Measurements from ENCODE around the gene LAMA4.
A peak's percentile ranks its signal among the peaks of the same experiment; 100 is the strongest.

The LAMA4 gene

DNA sequence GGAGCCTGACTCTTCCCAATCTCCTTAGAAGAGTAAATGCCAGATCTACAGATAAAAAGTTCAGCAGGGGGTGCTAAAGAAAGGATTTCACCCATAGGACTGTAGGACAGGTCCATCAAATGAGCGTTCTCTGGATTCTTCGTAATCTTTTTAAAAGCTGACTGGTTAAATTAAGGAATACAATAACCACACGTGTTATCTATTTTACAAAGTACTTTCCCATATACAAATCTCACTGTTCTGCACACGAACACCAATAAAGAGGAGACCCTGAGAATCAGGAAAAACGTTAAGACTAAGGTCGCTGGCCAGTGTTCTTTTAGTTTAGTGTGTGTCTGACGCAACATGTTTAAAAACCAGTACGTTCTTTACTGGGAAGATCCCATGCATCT is 167.6 kb downstream of the LAMA4 start:
- TF ChIP-seq, protein P1, sequence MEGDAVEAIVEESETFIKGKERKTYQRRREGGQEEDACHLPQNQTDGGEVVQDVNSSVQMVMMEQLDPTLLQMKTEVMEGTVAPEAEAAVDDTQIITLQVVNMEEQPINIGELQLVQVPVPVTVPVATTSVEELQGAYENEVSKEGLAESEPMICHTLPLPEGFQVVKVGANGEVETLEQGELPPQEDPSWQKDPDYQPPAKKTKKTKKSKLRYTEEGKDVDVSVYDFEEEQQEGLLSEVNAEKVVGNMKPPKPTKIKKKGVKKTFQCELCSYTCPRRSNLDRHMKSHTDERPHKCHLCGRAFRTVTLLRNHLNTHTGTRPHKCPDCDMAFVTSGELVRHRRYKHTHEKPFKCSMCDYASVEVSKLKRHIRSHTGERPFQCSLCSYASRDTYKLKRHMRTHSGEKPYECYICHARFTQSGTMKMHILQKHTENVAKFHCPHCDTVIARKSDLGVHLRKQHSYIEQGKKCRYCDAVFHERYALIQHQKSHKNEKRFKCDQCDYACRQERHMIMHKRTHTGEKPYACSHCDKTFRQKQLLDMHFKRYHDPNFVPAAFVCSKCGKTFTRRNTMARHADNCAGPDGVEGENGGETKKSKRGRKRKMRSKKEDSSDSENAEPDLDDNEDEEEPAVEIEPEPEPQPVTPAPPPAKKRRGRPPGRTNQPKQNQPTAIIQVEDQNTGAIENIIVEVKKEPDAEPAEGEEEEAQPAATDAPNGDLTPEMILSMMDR (IDR thresholded peaks at IDR 0.05) = peak; percentile 41; the same call in 1 of the 2 replicates
- TF ChIP-seq ZFX (IDR thresholded peaks at IDR 0.05; ENCODE audit: borderline replicate concordance) = no peak
- peak overlapping the region; percentile 62 for H3K27ac ChIP-seq

- no peak for TF ChIP-seq ZFX (IDR thresholded peaks at IDR 0.05; ENCODE audit: borderline replicate concordance)
- TF ChIP-seq, protein P1 (IDR thresholded peaks at IDR 0.05) = no peak
- H3K27ac ChIP-seq = no peak overlapping the region
These were observed 168.9 kb downstream of the LAMA4 start for GRCh38 chr6:112085286-112086065.

DNA sequence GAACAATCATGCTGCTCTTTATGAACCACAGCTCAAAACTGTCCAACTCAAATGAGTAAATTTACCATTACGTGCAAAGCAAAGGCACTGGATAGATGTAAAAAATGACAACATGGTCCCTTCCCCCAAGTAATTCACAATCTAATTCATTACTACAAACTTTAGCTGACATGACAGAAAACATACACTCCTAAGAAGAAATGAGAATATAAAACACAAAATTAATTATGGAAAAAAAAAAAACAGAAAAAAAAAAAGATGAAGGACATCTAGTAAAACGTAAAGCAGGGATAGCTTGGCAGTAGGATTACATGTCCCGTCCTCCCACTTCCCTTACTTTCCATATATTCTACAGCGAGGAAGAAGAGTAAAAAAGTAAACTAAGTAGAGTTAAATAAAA is 172.8 kb downstream of the LAMA4 start:
- no peak for TF ChIP-seq ZFX (IDR thresholded peaks at IDR 0.05; ENCODE audit: borderline replicate concordance)
- TF ChIP-seq, protein P1 (IDR thresholded peaks at IDR 0.05) = no peak
- no peak overlapping the region for H3K27ac ChIP-seq

- TF ChIP-seq ZFX (IDR thresholded peaks at IDR 0.05; ENCODE audit: borderline replicate concordance) = no peak
- TF ChIP-seq, protein P1 (IDR thresholded peaks at IDR 0.05) = no peak
- H3K27ac ChIP-seq = no peak overlapping the region
These were observed 187.8 kb downstream of the LAMA4 start for GRCh38 chr6:112066606-112067005.

DNA sequence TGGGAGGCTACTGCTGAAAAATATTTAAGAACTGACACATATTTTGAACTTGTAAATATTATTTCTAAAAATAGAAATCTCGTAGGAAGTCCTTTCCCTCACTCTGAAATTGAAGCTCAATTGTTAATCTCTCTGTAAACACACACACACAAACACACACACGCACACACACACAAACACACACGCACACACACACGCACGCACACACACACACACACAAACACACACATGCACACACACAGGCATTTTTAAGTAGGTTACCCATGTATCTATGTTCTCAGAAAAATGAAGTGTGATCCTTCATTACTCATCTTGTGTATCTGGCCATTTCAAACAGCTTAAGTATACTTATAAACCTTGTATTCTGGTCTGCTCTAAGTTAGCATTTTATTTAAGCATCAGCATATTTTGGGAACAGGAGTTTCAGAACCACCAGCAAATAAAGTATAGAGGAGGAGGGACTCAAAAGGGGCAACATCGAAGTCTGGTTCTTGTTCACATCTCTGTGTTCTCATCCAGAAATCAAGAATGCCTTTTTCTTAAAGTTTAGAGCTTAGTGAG is 188.9 kb downstream of the LAMA4 start:
- TF ChIP-seq, protein P1 (IDR thresholded peaks at IDR 0.05) = no peak
- TF ChIP-seq ZFX (IDR thresholded peaks at IDR 0.05; ENCODE audit: borderline replicate concordance) = no peak
- H3K27ac ChIP-seq = no peak overlapping the region

DNA sequence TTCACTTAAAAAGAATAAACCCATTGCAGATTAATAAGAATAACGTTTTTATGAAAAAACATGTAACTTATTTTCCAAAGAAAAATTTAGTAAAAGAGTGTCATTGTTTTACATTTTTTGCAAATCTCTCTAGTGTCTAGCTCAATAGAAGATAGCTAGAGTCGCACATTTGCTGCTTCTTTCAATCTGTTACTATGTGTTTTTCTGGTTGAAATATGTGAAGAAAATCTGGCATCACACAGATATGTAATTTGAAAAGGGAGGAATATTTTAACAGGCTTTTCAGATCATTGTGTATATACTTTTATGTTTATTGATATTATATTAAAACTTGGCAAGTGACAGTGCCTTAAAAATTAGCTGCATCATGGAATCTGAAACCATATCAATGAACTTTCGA is 191.4 kb downstream of the LAMA4 start:
- no peak overlapping the region for H3K27ac ChIP-seq
- TF ChIP-seq, protein P1 (IDR thresholded peaks at IDR 0.05) = no peak
- TF ChIP-seq ZFX (IDR thresholded peaks at IDR 0.05; ENCODE audit: borderline replicate concordance) = no peak

DNA sequence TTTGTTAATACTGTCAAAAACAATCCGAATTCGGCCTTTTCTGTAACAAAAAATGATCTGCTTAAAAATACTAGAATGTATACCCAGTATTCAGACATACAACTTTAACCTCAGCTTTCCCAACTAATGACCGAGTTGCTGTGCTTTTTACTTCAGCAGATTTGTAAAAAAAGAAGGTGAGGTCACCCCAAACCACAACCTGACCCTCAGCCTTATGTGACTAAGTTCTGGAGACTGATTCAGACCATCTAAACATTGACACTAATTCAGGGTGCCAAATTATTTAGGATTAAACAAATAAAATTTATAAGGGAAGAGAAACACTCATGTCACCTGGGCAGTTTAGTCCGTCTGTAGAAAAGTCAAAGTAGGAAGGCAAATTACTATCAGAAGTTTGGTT is 192.8 kb downstream of the LAMA4 start:
- H3K27ac ChIP-seq = no peak overlapping the region
- TF ChIP-seq ZFX (IDR thresholded peaks at IDR 0.05; ENCODE audit: borderline replicate concordance) = no peak
- TF ChIP-seq, protein P1 (IDR thresholded peaks at IDR 0.05) = no peak
